A549 (cell line): ENCODE measurements around the gene RGL1.

Experiments used
- MAFK ChIP-seq: fragments of 450-650 bp; IDR thresholded peaks from 2 replicates; pipeline ENCODE4 v1.6.1; 2014; ENCODE audit not compliant: partially characterized antibody
- ZC3H11A ChIP-seq: fragments of 450-650 bp; IDR thresholded peaks from 2 replicates; pipeline ENCODE4 v1.6.1; 2014; ENCODE audit warnings: antibody characterized with exemption, mild to moderate bottlenecking
- TF ChIP-seq, protein P1 (sequence below): fragments of >200 bp; sonication (Bioruptor Twin); formaldehyde crosslinking; IDR thresholded peaks from 3 replicates; pipeline ENCODE4 v1.5.1; 2016

DNA sequence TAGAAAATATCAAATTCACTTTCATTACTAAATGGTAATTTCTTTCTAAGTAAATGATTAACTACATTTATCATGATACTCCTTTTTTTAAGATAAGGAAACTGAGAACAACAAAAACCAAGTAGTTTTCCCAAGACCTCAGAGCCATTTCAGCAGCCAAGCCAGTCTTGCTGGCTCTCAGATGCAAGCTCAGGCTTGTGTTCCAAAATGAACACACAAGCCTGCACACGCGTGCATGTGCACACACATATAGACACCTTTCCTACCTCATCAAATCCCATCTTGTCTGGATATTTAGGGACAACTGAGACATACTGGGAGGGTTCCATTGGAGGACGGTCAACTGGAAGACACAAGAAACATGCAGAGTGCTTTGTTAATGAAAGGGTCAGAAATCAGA lies 149.6 kb downstream of the RGL1 start:
- TF ChIP-seq, protein P1, sequence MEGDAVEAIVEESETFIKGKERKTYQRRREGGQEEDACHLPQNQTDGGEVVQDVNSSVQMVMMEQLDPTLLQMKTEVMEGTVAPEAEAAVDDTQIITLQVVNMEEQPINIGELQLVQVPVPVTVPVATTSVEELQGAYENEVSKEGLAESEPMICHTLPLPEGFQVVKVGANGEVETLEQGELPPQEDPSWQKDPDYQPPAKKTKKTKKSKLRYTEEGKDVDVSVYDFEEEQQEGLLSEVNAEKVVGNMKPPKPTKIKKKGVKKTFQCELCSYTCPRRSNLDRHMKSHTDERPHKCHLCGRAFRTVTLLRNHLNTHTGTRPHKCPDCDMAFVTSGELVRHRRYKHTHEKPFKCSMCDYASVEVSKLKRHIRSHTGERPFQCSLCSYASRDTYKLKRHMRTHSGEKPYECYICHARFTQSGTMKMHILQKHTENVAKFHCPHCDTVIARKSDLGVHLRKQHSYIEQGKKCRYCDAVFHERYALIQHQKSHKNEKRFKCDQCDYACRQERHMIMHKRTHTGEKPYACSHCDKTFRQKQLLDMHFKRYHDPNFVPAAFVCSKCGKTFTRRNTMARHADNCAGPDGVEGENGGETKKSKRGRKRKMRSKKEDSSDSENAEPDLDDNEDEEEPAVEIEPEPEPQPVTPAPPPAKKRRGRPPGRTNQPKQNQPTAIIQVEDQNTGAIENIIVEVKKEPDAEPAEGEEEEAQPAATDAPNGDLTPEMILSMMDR = no peak
- TF ChIP-seq ZC3H11A (no peak), MAFK (no peak)
